Heart left ventricle (tissue), 13 donors: ENCODE results near the gene SCAF8.

ENCODE experiments used
- CTCF ChIP-seq, 12 donors: fragments of 200-600 bp; sonication (generic) in 4 of 12; IDR thresholded peaks; one replicate each; pipeline versions ENCODE4 v1.5.0 to v1.8.0; 2018 to 2022; ENCODE audit warnings: antibody characterized with exemption in 12 of 12, mild to moderate bottlenecking in 5 of 12
- POLR2A ChIP-seq, 2 donors: fragments of 450-650 bp; IDR thresholded peaks; one replicate each; pipeline ENCODE4 v1.6.1; 2017; ENCODE audit warnings: antibody characterized with exemption in 2 of 2, mild to moderate bottlenecking in 2 of 2, moderate library complexity in 2 of 2
- donor health status: ischemic (EF 13 %, LVEDD 7.1; RV severe dilation, severe dysfunction).
- donor health status: DM: no; HTN: yes; CAD: no.
- donor health status: DM: no; HTN: no; CAD: no.
- donor health status: ischemic (EF 25% LVEDD 6.9; RV normal size, moderate dysfunction).
- donor health status: ischemic (EF 25% LVEDD 5.7; RV mildly dilated, moderate dysfunction).
- donor health status: ischemic (EF 35%, LVEDD 5.7; RV mildly dilated, moderate dysfunction).
- donor health status: nonischemic (EF 11% LVEDD 7.7; RV severe dilation, severe dysfunction).
- donor health status: DM: yes; HTN: yes; CAD: no.
- donor health status: PGD.
- donor health status: ischemic (EF 29% LVEDD 5.4; RV normal size, mild dysfunction).
- donor health status: nonischemic (EF 23%, LVEDD 6.1; RV moderate dilation, normal function).

- no peak for TF ChIP-seq CTCF (IDR thresholded peaks at IDR 0.05)
- no peak for TF ChIP-seq POLR2A (IDR thresholded peaks at IDR 0.05)
Measured at GRCh38 chr6:154710689-154711088, 22.5 kb upstream of the SCAF8 start.
